Measurements from ENCODE around the gene CYP2W1. TPM values are rescaled to one million over a fixed set of nuclear protein-coding genes. Genes with fewer than 3 reads are reported as not detected.

Gene CYP2W1
- total RNA-seq, 1 donor from 2014 or later = not detected

DNA sequence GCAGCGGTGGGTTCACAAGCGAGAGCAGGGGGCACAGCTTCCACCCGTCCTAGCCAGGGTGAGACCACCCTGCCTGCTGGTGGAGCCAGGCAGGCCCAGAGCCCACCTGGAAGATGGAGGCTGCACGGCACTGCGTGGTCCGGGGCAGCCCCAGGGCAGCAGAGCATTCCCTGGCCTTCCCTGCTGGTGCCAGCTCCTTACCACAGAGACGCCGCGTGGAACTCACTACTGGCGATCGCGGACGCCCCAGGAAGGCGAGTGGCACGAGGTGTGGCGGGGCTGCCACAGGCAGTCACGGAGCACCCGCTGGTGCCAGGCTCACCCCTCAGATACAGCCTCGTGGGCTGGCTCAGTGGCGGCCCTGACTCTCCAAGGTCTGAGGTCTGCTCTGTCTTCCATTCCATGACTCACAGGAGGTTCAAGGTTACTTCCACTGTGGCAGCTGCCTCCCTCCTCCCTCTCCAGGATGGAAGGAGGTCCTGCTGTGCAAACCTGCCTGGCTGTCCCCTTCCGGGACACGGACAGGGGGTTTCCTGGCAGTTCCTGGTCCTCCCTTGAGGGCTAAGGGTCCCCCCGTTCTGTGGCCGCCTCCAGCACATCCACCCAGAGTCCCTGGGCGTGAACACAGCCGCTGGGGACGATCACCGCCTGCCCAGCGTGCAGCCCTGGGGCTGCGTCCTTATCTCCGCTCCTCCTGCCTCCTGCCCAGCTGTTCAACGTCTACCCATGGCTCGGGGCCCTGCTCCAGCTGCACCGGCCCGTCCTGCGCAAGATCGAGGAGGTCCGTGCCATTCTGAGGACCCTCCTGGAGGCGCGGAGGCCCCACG lies 3.1 kb downstream of the CYP2W1 start:
- H3K36me3 Mint-ChIP-seq (ENCODE audit: low read depth, unreplicated experiment) = no peaks in the 10 kb centered on the region
- H3K9me3 Mint-ChIP-seq (ENCODE audit: unreplicated experiment) = no peaks in the 10 kb centered on the region
- no peak overlapping the region for H3K27ac Mint-ChIP-seq (ENCODE audit: unreplicated experiment)
- TF ChIP-seq, protein P1, sequence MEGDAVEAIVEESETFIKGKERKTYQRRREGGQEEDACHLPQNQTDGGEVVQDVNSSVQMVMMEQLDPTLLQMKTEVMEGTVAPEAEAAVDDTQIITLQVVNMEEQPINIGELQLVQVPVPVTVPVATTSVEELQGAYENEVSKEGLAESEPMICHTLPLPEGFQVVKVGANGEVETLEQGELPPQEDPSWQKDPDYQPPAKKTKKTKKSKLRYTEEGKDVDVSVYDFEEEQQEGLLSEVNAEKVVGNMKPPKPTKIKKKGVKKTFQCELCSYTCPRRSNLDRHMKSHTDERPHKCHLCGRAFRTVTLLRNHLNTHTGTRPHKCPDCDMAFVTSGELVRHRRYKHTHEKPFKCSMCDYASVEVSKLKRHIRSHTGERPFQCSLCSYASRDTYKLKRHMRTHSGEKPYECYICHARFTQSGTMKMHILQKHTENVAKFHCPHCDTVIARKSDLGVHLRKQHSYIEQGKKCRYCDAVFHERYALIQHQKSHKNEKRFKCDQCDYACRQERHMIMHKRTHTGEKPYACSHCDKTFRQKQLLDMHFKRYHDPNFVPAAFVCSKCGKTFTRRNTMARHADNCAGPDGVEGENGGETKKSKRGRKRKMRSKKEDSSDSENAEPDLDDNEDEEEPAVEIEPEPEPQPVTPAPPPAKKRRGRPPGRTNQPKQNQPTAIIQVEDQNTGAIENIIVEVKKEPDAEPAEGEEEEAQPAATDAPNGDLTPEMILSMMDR (IDR thresholded peaks at IDR 0.05; ENCODE audit: unreplicated experiment) = no peak
- peaks cover 6% of the 10 kb centered on the region for H3K27me3 Mint-ChIP-seq (ENCODE audit: unreplicated experiment)
- H3K4me1 Mint-ChIP-seq (ENCODE audit: unreplicated experiment) = peaks cover 2% of the 10 kb centered on the region
- DNase-seq (ENCODE audit: low spot score) = no peak
- H3K4me3 Mint-ChIP-seq (ENCODE audit: unreplicated experiment) = no peak overlapping the region

DNA sequence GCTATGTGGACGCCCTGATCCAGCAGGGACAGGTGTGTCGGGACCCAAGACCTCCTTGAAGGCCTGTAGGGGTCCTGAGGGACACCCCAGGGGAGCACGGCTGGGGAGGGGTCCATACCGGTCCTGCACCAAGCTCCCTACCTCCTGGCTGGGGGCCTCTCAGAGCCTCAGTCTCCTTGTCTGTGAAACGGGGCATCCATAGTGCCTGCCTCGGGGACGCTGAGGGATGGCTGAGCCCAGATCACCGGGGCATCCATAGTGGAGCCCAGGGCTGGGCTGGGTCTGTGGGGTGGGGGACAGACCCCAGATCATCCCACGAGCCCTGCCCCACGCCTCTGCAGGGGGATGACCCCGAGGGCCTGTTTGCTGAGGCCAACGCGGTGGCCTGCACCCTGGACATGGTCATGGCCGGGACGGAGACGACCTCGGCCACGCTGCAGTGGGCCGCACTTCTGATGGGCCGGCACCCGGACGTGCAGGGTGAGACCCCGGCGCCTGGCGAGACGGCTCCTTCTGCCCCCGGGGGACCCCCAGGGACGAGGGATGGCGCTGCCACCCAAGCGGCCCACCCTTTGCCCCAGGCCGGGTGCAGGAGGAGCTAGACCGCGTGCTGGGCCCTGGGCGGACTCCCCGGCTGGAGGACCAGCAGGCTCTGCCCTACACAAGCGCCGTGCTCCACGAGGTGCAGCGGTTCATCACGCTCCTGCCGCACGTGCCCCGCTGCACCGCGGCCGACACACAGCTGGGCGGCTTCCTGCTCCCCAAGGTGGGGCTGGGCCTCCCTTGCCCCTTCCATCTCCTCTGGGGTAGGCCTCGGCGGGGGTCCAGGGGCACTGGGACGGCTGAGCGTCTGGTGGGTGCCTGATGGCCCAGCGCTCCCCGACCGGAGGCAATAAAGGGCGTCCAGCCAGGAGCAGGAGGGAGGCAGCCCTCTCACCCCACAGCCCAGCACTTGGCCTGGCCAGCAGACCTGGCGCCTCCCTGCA lies 4.1 kb downstream of the CYP2W1 start:
- no peaks in the 10 kb centered on the region for H3K9me3 Mint-ChIP-seq (ENCODE audit: unreplicated experiment)
- peaks cover 6% of the 10 kb centered on the region for H3K27me3 Mint-ChIP-seq (ENCODE audit: unreplicated experiment)
- peaks cover 2% of the 10 kb centered on the region for H3K4me1 Mint-ChIP-seq (ENCODE audit: unreplicated experiment)
- no peak overlapping the region for H3K27ac Mint-ChIP-seq (ENCODE audit: unreplicated experiment)
- H3K36me3 Mint-ChIP-seq (ENCODE audit: low read depth, unreplicated experiment) = no peaks in the 10 kb centered on the region
- no peak for DNase-seq (ENCODE audit: low spot score)
- TF ChIP-seq, protein P1 (IDR thresholded peaks at IDR 0.05; ENCODE audit: unreplicated experiment) = no peak
- no peak overlapping the region for H3K4me3 Mint-ChIP-seq (ENCODE audit: unreplicated experiment)

- H3K4me3 Mint-ChIP-seq (ENCODE audit: unreplicated experiment) = no peak overlapping the region
- H3K36me3 Mint-ChIP-seq (ENCODE audit: low read depth, unreplicated experiment) = no peaks in the 10 kb centered on the region
- no peaks in the 10 kb centered on the region for H3K9me3 Mint-ChIP-seq (ENCODE audit: unreplicated experiment)
- peaks cover 2% of the 10 kb centered on the region for H3K4me1 Mint-ChIP-seq (ENCODE audit: unreplicated experiment)
- no peak for DNase-seq (ENCODE audit: low spot score)
- TF ChIP-seq, protein P1 (IDR thresholded peaks at IDR 0.05; ENCODE audit: unreplicated experiment) = no peak
- no peak overlapping the region for H3K27ac Mint-ChIP-seq (ENCODE audit: unreplicated experiment)
- H3K27me3 Mint-ChIP-seq (ENCODE audit: unreplicated experiment) = peaks cover 6% of the 10 kb centered on the region
These were observed 4.9 kb downstream of the CYP2W1 start for GRCh38 chr7:987909-988308.

- no peaks in the 10 kb centered on the region for H3K36me3 Mint-ChIP-seq (ENCODE audit: low read depth, unreplicated experiment)
- no peak for DNase-seq (ENCODE audit: low spot score)
- no peak overlapping the region for H3K27ac Mint-ChIP-seq (ENCODE audit: unreplicated experiment)
- no peaks in the 10 kb centered on the region for H3K9me3 Mint-ChIP-seq (ENCODE audit: unreplicated experiment)
- H3K4me3 Mint-ChIP-seq (ENCODE audit: unreplicated experiment) = no peak overlapping the region
- TF ChIP-seq, protein P1 (IDR thresholded peaks at IDR 0.05; ENCODE audit: unreplicated experiment) = no peak
- H3K4me1 Mint-ChIP-seq (ENCODE audit: unreplicated experiment) = peaks cover 2% of the 10 kb centered on the region
- peaks cover 6% of the 10 kb centered on the region for H3K27me3 Mint-ChIP-seq (ENCODE audit: unreplicated experiment)
These were observed 5.5 kb downstream of the CYP2W1 start for GRCh38 chr7:988426-988911.

Measured in endothelial cell (in vitro differentiated cells).